Uterus (tissue), 4 donors: ENCODE measurements around the gene INO80. TPM values are rescaled to one million over a fixed set of nuclear protein-coding genes. Genes with fewer than 3 reads are reported as not detected.

Source experiments
- DNase-seq, 2 donors: peaks; one replicate each; pipeline ENCODE4 v3.0.0-alpha.2; 2019 to 2020
- H3K27ac ChIP-seq, 2 donors: fragments of 200-600 bp; sonication (generic); 1 replicate in 1 of 2; 2 replicates in 1 of 2; pipeline ENCODE4 v1.5.1; 2016 to 2018
- H3K27me3 ChIP-seq, 2 donors: fragments of 200-600 bp; sonication (generic); one replicate each; pipeline ENCODE4 v1.5.1; 2018 to 2019; ENCODE audit warnings: control low read depth in 1 of 2
- H3K36me3 ChIP-seq, 2 donors: fragments of 200-600 bp; sonication (generic); one replicate each; pipeline ENCODE4 v1.5.1; 2019; ENCODE audit warnings: control low read depth in 1 of 2
- H3K4me1 ChIP-seq, 2 donors: fragments of 200-600 bp; sonication (generic); one replicate each; pipeline ENCODE4 v1.5.1; 2018 to 2019; ENCODE audit warnings: control low read depth in 1 of 2
- H3K4me3 ChIP-seq, 2 donors: fragments of 200-600 bp; sonication (generic); 1 replicate in 1 of 2; 2 replicates in 1 of 2; pipeline ENCODE4 v1.5.1; 2018 to 2019; ENCODE audit warnings: mild to moderate bottlenecking in 1 of 2
- H3K9me3 ChIP-seq, 2 donors: fragments of 200-600 bp; sonication (generic); one replicate each; pipeline ENCODE4 v1.5.1; 2019; ENCODE audit warnings: control low read depth in 1 of 2
- CTCF ChIP-seq, 4 experiments: fragments of 200-600 bp in 2 of 4; fragments of 450-650 bp in 2 of 4; sonication (generic) in 2 of 4; IDR thresholded peaks; one replicate each; pipeline ENCODE4 v1.5.1; 2016 to 2019; ENCODE audit warnings: antibody characterized with exemption in 4 of 4, mild to moderate bottlenecking in 2 of 4, moderate library complexity in 1 of 4
- POLR2A ChIP-seq, 2 donors: fragments of 450-650 bp; IDR thresholded peaks; one replicate each; pipeline ENCODE4 v1.6.1; 2016; ENCODE audit warnings: antibody characterized with exemption in 2 of 2, mild to moderate bottlenecking in 1 of 2, moderate library complexity in 1 of 2
- intact Hi-C: fragments of 100-400 bp; cut with DNase I; formaldehyde crosslinking; loops from one replicate; pipeline ENCODE4 v1.15.1; 2023; ENCODE audit warnings: low total_unique reads
- total RNA-seq, 4 donors: library from RNA; depleted of rRNA in 3 of 4; stranded (reverse); fragments of >200 nt in 3 of 4; gene quantifications; one replicate each; pipeline versions ENCODE4 v1.1.0 to v1.2.4, GENCODE V29; 2014 to 2023
- donor health status: DM: yes; HTN: yes; CAD: no.

INO80 gene
- total RNA-seq, 4 donors from 2014 or later, result 28.7 to 33.3 (median 30.2) TPM

GRCh38 chr15:40948706-40949473, 167.2 kb downstream of the INO80 start:
- no peak for TF ChIP-seq CTCF (IDR thresholded peaks at IDR 0.05)
- no peak for TF ChIP-seq POLR2A (IDR thresholded peaks at IDR 0.05)
- intact Hi-C loops, result no loop called here
- H3K4me3 ChIP-seq, result no peak overlapping the region

DNA sequence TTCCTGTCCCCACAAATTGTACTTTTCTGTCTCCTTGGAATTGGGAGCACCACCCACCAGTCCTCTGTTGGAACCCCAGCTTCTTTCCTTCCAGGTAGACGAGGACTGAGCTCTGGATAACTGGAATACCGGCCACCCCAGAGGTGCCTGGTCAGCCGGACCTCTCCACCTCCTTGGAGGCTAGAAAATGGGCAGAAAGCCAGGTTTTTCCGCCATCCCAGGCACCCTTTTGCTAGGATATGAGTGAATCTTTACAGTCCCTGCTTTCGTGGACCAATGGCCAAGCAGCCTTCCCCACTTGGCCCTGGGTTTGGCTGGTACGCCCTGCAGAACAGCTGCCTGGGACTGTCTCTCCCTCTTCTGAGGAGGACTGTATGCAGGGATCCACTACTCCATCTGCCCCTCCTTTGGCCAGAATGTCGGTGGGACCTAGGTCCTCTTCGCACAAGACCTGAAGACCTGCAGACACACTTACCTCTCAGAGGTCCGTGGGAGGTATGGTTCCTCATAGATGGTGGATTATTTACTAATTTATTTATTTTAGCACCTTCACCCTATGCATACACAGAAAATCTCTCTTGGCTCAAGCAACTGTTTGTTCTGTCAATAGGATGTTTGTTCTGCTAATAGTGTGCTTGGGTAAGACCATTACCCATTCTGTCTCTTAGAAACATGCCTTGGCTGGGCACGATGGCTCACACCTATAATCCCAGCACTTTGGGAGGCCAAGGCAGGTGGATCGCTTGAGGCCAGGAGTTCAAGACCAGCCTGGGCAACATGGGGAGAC, 171.4 kb downstream of the INO80 start:
- Histone ChIP-seq H3K4me1 (no peaks in the 10 kb centered on the region), H3K36me3 (no peaks in the 10 kb centered on the region), H3K4me3 (no peak overlapping the region), H3K27me3 (no peaks in the 10 kb centered on the region), H3K27ac (no peak overlapping the region), H3K9me3 (no peaks in the 10 kb centered on the region)
- intact Hi-C loops, result no loop called here
- DNase-seq, result no peak
- TF ChIP-seq CTCF (IDR thresholded peaks at IDR 0.05), result no peak
- TF ChIP-seq POLR2A (IDR thresholded peaks at IDR 0.05), result no peak

More at GRCh38 chr15:40948706-40949473, 167.2 kb downstream of the INO80 start:
- Histone ChIP-seq H3K4me1 (peaks cover 0 to 4% of the 10 kb centered on the region in 2 donors), H3K27me3 (no peaks in the 10 kb centered on the region), H3K27ac (no peak overlapping the region), H3K9me3 (no peaks in the 10 kb centered on the region), H3K36me3 (no peaks in the 10 kb centered on the region)
- DNase-seq, result no peak

DNA sequence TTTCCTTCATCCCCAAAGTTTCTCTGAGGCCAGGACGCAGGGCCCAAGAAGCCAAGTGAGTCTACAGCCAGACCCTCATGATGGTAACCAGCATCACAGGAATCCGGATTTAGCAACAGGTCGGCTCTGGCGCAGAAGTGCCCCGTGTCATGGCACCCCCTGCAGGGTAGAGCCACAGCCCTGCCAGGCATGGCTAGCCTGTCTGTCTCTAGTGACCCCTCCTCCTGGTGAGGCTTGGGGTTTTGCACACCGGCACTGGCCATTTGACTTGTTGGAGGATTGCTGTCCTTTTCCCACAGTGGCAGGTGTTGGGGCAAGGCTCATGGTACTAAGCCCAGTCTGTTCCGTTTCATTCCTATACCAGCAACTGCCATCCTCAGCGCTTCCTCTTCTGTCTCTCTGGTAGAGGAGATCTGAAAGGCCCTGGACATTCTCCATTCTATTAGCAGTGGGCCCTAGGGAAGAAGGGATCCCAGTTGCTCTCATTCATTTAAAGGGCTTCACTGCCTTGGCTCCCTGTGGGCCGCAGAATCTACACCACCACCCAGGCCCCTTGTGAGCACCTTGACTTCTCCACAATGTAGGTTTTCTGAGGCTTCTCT, 172.2 kb downstream of the INO80 start:
- no peak for TF ChIP-seq POLR2A (IDR thresholded peaks at IDR 0.05)
- no peak for TF ChIP-seq CTCF (IDR thresholded peaks at IDR 0.05)
- intact Hi-C loops, result no loop called here
- Histone ChIP-seq H3K27ac (no peak overlapping the region), H3K4me1 (no peaks in the 10 kb centered on the region), H3K27me3 (no peaks in the 10 kb centered on the region), H3K36me3 (no peaks in the 10 kb centered on the region), H3K4me3 (no peak overlapping the region), H3K9me3 (no peaks in the 10 kb centered on the region)
- DNase-seq, result no peak

DNA sequence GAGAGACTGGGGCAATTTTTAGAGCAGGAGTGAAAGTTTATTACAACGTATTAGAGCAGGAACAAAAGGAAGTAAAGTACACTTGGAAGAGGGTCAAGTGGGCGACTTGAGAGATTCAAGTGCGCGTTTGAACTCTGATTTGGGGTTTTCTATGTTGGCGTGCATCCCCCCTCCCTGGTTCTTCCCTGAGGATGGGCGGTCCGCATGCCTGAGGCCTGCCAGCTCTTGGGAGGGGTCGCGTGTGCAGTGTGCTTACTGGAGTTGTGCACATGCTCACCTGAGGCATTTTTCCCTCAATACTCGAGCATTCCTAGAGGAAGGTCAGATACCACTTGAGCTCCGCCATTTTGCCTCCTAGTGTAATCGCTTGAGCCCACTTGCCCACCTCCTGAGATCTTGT, 173.2 kb downstream of the INO80 start:
- Histone ChIP-seq H3K4me3 (no peak overlapping the region), H3K27ac (peak overlapping the region; percentile 88 to 91), H3K36me3 (no peaks in the 10 kb centered on the region), H3K27me3 (no peaks in the 10 kb centered on the region), H3K9me3 (no peaks in the 10 kb centered on the region), H3K4me1 (no peaks in the 10 kb centered on the region)
- no peak for TF ChIP-seq POLR2A (IDR thresholded peaks at IDR 0.05)
- no peak for DNase-seq
- intact Hi-C loops, result no loop called here

DNA sequence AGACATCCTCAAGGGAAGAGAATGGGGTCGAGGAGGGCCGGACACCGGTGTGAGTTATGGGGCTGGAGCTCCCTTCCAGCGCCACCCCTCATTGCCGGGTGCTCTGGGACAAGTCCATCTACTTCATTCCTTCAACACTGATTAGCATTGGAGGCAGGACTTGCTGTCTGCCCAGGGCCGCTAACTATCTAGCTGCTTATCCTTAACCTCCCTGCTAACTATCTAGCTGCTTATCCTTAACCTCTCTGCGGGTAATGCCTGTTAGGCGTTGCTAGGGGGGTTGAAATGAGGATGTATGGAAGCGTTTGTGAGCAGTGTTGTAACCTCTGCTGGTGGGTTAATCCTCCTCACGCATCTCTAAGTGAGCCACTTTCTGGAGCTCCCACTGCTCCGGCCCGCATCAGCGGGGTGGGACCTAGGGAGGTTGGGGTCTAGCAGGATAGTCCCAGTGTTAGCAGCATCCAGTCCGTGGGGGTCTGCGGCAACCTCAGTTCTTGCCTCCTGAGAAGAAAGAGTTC, 173.7 kb downstream of the INO80 start:
- TF ChIP-seq POLR2A (IDR thresholded peaks at IDR 0.05) (no peak), CTCF (IDR thresholded peaks at IDR 0.05) (no peak)
- no peaks in the 10 kb centered on the region for H3K36me3 ChIP-seq
- intact Hi-C loops, result no loop called here
- peak overlapping the region; percentile 41 to 57 for H3K4me3 ChIP-seq
- no peak for DNase-seq
- no peaks in the 10 kb centered on the region for H3K9me3 ChIP-seq
- H3K27ac ChIP-seq, result peak overlapping the region; percentile 88 to 91
- no peaks in the 10 kb centered on the region for H3K27me3 ChIP-seq
- no peaks in the 10 kb centered on the region for H3K4me1 ChIP-seq
